NCI-H2227 (cell line): ENCODE results near the gene SEMA4C.
A peak's percentile ranks its signal among the peaks of the same experiment; 100 is the strongest.

Source experiments
- DNase-seq: peaks from one replicate; lab custom pipeline; 2025; ENCODE audit not compliant: unreplicated experiment; lab: John Stamatoyannopoulos, UW

The SEMA4C gene

DNA sequence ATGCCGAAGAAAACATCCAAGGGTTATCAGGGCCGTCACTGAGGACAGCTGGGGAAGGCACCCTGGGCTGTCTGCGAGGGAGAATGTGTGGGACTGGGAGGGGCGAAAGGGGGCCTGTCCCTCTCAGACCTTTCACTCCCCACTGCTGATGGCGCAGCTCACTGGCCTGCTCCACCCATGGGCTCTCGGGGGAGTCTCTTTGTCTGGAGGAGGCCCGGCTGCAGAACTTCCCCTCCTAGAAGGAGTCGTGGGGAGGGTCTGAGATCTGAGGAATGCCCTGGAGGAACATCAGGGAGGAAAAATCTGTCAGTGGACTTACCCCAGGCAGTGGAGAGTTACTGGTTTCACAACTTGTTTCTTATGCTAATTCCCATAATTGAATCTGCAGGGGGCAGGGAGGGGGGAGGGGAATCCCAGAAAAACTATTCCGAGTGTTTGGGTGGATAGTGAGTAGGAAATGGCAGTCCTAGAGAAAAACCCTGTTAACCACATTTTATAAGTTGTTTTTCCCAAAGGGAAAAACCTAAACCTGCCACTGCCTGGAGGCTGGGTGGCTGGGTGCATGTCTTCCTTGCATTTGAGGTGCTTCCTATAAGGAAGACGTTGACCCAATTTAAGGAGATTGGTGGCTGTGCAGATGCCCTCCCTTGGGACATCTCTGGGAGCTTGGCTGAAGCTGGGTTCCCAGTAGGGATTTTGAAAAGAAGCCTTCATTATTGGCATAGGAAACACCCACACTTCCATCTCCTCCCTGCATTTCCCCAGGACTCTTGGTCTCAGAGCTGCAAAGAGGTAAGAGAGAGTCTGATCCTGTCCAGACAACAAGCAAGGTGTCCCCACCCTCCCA lies 11.7 kb upstream of the SEMA4C start:
- DNase-seq: no peak

DNA sequence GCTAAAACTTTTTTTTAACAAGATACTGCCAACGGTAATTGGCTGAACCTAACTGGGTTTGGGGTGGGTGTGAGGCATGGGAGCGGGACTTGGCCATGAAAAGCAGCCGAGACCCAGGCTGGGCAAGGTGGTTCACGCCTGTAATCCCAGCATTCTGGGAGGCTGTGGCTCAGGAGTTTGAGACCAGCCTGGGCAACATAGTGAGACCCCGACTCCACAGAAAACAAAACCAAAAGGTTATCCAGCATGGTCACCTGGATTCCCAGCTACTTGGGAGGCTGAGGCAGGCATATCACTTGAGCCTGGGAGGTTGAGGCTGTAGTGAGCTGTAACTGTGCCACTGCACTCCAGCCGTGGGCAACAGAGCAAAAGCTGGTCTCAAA lies 11.0 kb upstream of the SEMA4C start:
- DNase-seq: no peak

DNA sequence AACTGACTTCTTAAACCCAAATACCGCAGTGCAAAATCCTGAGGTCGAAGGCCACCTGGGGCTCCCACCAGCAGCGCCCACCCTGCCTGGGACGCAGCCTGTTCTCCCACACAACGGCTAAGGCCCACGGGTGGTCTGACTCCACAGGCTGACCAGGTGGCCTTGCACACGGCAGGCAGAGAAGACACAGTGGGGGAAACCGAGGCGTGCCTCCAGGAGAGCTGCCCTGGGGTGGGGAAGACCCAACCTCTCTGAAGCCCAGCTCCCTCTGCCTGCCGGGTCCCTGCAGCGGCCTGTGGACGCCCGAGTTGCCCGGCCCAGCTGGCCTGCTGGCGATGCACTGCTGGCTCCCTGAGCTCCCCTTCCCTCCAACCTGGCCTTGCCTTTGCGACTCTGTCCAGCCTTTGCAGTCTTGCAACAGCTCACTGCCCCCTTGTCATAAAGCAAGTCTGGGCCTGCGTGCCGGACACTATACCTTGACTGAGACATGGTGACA lies 9.7 kb upstream of the SEMA4C start:
- no peak for DNase-seq

DNA sequence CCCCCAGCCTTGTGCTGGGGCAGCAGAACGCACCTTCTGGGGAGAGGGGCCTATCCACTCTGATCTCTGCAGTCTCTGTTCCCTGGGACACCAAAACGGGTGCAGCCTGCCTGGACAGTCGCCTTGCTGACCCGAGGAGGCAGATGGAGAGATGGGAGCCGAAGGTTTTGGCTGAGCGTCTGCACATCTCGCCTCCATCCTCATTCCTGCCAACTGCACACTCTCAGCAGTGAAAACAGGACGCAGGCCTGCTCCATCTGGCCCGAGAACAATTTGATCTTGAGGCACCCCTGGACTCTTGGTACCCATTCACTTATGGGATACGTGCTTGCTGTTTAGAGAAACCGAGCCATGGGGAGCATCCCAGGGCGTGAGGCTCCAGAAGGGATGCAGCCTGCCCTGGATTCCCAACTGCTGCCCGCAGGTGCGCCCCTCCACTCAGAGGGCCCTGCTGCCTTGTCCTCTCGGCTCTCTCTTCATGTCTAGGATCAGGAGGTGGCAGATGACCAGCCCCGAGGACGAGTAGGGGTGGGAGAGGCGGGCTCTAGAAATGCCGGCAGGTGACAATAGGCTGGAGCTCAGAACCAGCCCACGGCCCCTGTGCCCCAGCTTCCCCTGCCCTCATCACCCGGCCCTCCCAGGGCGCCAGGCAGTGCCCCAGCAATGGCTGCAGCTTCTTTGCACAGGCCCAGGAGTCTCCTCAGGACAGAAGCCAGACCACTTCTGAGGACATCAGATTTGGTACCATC lies 9.1 kb upstream of the SEMA4C start:
- no peak for DNase-seq

DNA sequence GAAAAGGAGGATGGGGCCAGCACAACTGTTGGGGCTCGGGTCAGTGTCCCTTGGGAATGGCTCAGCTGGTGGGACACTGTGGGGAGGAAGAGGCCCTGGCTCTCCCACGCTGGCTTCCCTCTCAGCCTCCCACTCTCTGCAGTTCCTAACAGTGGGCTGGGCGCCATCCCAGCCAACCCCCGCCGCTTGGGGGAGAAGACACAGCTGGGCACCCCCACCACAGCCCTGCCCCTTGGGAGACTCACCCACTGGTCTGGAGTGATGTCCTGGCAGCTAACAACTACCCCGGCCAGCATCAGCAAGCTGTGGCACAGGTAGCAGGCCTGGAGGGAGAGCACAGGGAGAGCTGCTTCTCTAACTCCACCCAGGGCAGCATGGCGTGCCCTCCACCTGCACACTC lies 8.3 kb upstream of the SEMA4C start:
- no peak for DNase-seq

DNA sequence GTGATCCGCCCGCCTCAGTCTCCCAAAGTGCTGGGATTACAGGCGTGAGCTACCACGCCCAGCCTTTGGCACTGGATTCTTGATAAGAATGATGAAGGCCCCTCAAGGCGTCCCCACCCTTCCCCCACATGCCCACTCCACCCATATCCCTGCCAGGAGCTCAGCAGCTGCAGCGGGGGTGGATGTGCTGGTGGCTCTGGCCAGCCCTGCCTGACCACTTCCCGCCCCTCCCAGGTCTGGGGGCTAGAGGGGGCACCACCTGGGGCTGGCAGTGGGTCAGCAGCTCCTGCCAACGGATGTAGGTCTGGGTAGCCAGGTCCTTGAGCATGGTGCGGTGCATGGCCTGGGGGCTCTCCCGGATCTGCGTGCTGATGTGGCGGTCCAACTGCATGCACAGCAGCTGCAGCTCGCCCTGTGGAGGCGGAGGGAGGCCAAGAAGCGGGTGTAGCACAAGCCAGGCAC lies 7.8 kb upstream of the SEMA4C start:
- DNase-seq: no peak

DNA sequence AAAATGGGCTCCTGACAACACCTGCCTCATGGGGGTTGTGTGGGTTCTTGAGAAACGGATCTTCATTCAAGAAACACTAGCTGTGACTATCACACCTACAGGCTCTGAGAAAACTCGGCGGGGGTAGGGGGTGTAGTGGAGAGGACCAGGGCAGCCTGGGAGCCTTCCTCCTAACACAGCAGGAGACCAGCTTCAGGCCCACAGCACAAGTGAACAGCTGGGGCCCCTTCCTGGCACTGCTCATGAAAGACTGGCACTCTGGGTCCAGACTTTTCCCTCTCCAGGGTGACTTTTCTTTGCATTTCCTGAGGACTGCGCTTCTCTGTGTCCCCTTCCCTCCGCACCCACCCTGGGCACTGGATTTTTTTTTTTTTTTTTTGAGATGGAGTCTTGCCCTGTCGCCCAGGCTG lies 7.2 kb upstream of the SEMA4C start:
- DNase-seq: no peak

DNA sequence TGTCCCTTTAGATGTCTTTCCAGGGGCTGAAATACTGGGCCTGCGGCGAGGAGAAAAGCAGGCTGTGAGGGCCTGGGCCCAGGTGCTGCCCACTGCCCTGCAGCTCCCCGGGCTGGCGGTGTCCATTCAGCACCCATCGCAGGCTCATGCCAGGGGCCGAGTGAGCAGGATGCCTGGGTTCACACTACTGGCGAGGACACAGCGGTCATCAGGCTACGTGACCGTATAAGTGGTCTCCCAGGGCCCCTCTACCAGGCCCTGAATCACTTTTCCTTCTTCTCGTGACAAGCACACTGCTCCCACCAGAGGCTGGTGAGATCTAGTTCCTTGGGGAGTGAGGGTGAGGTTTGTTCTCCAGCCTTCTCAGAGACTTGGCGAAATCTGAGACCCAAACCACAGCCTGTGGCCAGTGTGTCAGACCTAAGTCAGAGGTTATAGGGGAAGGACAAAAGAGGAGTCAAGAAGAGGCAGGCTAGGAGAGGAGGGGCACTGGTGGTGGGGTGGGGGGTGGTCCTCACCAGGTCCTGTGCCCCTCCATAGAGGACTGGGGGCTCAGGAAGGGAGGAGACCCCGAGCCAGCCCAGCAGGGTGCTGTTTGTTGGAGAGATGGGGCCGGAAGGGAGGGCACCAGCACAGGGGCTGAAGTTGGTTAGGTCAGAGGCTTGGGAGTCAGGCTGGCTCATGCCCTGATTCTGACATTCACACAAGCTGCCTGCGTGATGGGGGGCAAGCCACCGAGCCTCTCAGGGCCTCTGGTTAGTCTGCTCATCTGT lies 6.6 kb upstream of the SEMA4C start:
- DNase-seq: no peak

DNA sequence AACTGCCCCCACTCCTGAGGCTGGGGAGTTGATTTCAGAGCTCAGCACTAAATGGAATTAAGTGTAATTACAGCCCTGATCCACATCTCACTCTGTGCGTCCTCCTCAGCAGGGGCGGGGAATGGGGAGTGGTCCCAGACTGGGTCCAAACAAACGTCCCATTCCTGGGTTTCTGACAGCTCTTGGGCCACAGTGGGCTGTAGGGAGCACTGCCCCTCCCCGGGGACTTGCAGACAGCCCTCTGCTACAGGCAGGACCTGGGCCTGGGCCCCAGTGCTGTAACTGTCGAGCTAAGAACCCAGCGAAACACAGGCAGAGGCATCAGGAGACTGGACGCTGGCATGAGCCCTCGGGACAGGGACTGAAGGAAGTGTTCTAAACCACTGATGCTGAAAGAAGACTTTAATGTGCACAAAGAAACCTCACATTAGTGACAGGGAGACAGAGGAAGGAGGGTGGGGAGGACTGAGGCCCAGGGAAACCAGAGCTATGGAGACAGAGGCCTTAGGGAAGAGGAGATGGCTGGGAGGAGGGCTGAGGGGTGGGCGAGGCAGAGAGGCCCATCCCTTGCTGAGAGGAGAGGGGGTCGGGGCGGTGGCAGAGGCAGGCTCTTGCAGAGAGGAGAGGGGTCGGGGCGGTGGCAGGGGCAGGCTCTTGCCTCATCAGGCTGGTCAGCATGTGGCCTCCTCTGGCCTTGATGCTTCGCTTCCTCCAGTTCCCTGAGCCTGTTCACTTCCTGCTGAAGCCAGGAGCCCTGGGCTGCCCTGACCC lies 5.8 kb upstream of the SEMA4C start:
- DNase-seq: peak; percentile 72

DNA sequence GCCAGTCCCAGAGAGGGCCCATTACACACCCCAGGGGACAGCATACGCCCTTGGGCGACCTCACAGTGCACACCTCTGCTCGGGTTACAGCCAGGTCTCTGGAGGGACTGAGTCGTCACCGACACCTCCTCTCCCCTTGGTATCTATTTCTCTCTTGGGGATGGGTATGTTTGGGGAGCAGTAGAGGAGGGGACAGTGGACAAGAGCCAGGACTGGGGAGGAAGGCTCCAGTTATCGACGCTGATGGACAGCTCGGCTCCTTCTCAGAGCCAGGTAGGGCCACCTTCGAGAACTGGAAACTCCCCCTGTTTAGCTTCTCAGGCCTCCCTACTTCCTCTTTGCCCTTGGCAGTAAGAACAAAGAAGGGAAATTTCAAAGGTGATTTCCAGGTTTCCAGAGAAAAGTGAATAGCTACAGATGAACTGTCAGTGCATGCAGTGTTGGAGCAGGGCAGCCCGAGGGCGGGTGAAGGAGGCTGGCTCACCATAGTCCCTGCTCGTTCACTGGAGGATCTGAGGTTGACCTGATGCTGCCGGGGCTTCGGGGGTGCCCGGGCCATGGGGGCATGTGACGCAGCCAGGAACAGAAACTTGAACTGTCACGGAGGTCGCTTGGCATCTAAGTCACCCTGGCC lies 4.4 kb upstream of the SEMA4C start:
- no peak for DNase-seq

DNA sequence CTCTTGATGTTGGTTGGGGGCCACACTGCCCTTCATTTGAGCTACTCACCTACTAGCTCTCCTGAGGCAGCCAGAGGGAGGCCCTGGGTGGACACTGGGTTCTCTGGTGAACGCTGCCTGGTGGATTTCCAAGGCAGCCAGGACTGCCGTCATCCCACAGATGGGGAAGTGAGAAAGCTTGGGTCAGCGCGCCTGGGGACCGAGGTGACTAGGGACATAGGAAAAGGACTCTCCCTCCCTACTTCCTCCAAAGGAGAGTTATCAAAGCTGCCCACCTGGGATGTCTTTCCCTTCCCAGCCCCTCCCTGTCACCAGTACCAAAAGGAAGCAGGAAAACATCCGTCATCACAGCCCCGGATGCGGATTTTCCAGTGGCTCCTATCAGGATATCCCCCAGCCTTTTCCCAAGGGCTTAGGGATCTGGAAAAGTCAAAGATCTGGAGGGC lies 3.8 kb upstream of the SEMA4C start:
- no peak for DNase-seq

DNA sequence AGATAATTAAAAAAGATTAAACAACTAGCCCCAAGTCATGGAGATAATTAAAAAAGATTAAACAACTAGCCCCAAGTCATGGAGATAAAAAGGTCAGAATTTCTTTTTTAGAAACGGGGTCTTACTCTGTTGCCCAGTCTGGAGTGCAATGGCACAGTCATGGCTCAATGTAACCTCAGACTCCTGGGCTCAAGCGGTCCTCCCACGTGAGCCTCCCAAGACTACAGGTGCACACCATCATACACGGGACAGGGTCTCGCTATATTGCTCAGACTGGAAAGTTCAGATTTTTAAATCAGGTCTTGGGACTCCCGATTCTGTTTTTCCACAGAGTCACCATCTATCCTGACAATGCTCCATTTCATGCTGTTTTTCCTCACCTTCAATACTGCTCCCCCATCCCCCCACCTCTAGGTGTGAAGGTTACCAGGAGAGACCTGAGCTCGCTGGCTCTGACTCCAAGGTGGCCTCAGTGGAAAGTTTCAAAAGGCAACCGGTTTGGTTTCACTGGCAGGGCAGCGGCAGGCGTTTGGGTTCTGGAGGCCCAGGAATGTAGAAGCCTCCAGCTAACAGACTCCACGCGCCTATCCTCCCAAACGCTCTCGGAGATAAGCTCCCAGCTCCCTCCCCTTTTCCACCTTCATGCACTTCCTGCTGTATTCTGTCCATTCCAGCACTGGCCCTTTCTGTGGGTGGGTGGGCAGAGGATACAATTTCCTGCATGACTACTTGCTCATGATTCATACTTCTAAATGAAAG lies 2.9 kb upstream of the SEMA4C start:
- DNase-seq: no peak

DNA sequence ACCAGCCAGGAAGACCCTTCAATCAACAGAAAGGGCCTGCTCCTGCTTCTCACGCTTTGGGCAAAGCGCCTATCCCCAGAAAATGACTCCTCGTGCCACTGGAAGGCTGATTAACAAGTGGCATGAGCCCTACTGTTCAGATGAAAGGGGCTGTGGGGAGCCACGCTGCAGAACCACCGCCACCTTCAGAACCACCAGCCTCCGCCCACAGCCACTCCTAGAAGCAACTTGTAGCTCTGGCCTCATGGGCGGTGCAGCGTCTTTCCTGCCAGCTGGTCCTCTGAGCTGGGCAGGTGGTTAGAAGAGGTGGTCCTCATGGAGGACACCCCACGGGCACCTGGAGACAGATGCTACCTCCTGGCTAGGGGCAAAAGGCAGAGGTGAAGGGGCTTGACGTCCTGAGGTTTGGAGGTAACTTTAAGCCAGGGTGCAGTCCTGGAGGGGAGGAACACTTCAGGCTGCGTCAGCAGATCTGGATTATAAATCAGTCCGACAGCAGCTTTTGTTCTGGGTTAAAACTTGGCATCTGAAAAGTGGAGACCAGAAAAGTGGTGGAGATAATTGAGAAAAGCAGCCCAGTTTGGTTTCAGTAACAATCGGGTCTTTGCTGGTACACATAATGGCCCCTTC lies 861 bp upstream of the SEMA4C start:
- DNase-seq: peak; percentile 50

DNA sequence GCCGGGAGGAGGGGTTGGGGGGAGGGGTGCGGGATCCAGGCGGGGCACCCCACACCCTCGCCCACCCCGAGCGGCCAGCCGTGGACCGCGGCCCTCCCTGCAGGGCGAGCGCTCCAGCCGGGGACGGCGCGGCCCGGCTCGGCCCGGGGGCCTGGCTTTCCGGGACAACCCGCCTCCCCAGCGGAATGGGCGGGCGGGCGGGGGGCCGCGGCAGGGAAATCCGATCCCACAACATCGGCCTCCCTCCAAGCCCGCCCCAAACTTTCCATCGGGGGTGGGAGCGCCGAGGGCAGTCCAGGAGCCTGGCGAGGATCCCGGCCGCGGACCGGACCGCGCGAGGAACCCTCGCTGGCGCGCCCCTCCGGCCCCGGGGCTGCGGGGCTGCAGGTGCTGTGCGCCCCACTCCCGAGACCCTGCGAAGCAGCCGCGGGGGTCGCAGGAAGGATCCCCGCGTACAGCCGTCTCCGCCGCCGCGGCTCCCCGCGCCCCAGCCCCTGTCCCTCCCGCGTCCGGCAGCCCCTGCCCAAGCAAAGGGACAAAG lies 529 bp downstream of the SEMA4C start:
- peak; percentile 70 for DNase-seq

DNA sequence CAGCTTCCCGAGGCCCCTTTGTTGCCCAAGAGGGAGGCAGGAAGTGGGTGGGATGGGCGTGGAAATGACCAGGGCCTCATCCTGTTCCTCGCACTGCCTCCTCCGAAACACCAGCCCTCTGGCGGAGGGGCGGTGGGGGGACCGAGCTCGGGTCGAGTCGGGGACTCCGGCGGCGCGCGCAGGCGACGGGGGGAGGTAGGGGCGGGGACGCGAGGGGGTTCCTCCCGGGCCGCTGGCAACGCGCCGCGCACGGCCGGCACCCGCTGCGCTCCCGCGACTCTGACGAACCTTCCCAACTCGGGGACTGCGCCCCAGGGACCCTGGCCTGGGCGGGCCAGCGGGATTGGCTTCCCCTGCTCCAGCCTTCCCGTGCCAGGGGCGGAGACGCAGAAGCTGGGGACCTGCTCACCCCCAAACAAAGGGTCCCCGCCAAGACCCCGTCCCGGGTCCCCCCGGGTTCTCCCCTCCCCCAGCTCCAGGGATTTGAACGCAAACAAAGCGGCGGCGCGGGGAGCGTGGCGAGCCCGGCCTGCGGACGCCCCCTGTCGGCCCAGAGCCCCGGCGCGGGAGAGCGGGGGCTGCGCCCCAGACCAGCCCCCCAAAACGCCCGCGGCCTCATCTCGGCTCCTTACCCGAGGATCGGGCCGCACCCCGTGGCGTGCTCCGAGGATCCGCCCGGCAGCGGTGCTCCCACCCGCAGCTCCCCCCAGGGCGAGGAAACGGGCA lies 1.2 kb downstream of the SEMA4C start:
- peak; percentile 91 for DNase-seq

DNA sequence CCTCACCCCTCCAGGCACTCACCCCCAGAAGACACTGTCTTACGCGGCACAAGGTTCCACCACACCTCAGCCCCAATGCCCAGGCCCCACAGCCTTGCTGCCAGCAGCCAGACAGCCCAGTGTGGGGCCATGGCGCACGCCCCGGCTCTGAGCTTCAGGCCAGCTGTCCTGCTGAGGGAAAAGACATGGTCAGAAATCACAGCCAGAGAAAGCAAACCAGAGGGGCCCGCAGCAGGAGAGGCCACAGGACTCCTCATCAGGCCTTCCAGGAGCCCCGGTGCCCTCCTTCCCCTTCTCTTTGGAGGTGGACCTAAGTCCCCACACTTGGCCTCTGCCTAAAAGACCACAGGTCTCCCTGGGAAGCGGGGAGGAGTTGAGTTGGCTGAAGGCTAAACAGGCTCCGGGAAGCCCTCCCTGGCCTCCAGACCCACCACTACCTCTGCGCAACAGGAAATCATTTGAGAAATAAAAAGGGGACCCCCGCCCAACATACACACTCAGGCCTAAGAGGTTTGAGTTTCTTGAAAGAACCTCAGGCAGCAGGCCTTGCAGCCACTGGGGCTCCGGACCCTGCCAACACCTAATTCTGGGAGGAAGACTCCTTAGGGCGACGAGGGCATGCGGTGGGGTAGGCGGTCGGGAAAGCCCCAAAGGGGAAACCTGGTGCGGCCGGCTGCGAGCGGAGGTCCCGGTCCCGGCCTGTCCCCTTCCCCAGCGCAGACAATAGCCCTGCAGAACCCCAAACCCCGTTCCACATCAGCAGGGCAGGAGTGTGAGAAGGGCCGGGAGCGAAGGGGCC lies 1.9 kb downstream of the SEMA4C start:
- no peak for DNase-seq
